ENCODE results near the gene SLC25A11.
"Not testable (repeated sequence)": the region's sequence is repeated elsewhere in the genome, so short reads cannot be mapped to it uniquely, and the experiment has no call there.

Gene SLC25A11

DNA sequence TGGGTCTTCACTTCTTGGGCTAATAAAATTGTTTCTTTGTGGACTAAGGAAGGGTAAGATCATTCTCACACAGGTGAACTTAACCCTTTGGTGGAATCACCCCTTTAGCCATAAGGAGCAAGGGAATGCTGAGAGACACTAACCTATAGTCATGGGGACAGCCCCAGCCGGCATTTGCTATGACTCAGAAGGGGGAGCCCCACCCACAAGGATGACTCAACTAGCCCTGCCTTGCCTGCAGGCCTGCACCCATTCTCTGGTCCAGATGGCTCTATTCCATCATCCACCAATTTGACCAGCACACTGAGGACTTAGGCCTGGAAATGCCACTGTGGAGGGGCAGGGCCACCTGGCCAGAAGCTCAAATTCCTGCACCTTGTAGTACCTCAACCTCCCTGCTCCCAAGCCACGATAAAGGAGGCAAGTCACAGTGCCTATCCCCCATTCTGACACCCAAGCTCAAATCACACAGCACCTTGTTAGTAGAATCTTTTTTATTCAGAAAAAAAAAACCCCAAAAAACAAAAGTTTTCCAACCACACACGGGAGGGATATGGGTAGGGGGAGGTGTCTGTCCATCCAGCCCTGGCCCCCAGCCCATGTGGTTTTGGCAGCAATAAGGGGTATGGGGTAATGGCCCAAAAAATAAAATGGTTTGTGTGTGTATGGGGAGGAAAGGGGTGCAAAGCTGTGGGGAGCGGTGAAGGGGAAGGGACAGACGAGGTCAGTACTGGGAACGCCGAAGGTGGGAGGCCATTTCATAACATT is 5.5 kb upstream of the SLC25A11 start:
- peak; percentile 68 for DNase-seq (ENCODE audit: low read depth)

GRCh38 chr17:4944554-4945175 is 4.8 kb upstream of the SLC25A11 start:
- DNase-seq (ENCODE audit: low read depth) = no peak

GRCh38 chr17:4944163-4944553 is 4.3 kb upstream of the SLC25A11 start:
- no peak for DNase-seq (ENCODE audit: low read depth)

GRCh38 chr17:4942760-4943508 is 3.1 kb upstream of the SLC25A11 start:
- DNase-seq (ENCODE audit: low read depth) = no peak

GRCh38 chr17:4941319-4941610 is 1.4 kb upstream of the SLC25A11 start:
- no peak for DNase-seq (ENCODE audit: low read depth)

DNA sequence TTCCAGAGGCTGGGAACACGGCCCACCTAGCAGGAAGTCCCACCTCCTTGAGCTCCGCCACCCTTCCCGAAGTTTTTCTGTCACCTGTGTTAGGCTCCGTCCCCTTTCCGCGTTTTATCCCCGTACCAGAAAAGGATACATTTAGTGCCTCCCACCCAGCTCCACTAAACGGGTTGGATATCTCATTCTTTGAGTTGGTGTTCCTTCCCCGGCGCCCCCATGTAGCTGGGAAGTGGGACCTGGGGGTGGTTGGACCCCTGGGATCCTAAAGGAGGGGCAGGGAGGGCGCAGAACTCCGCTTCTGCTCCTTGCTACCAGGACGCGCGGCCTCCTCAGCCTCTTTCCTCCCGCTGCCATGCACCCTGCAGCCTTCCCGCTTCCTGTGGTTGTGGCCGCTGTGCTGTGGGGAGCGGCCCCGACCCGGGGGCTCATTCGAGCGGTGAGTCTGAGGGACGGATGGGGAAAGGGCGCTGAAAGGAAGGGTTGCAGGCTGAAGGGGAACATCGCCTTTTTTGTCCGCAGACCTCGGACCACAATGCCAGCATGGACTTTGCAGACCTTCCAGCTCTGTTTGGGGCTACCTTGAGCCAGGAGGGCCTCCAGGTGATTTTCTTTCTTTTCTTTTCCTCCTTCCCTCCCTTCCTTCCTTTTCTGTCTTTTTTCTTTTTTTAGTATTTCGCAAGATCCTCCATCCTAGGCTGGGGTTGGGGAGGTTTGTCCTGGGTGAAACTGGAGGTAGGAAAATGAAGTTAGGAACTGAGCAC is 891 bp upstream of the SLC25A11 start:
- DNase-seq (ENCODE audit: low read depth) = no peak

DNA sequence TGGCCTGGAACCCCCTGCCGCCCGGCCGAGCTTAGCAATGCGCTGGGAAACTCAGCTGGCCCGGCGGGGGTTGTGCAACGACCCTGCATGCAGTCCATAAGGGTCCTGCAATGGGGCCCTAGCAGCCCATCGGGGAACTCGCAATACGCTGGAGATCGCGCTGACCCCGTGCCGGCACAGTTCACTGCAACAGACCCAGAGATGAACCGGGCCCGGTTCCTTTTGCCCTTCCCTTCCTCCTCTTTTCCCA is 375 bp downstream of the SLC25A11 start:
- no peak for DNase-seq (ENCODE audit: low read depth)

DNA sequence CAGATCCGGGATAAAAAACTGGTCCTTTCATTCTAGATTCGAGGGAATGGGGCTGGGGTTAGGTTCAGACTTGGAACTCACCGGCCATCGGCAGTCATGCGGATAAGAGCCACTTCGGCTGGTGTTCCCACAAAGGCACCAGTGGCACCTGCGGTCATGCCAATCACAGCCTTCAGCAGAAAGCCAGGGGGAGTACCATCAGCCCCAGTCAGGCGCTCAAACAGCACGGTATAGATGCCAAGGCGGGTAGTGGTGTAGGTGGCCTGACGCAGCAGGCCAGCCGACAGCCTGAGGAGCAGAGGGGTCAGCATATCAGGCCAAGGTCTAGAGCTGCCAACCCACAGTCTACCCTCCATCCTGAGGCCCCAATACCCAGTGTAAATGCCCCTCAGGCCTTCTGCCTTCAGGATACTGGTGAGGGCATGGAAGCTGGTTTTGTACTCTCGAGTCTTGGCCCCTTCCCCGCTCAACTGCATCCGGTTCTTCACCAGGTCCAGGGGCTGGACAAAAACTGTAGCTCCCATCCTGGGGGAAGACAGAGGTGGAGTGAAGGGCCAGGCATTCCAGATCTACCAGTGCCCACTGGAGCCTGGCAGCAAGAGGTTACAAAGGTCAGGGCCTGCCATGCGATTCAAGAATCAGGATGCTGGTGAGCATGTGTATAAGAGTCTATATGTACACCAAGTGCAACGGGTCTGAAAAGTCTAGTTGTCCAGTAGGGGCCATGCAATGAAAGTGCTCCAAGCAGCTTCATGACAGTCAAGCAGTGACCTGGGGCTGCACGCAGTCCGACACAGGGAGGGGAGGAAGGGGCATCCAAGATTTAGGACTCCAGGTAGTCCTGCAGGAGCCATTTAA is 929 bp downstream of the SLC25A11 start:
- DNase-seq (ENCODE audit: low read depth) = no peak

- DNase-seq (ENCODE audit: low read depth) = no peak
Measured at GRCh38 chr17:4938069-4938491, 1.8 kb downstream of the SLC25A11 start.

DNA sequence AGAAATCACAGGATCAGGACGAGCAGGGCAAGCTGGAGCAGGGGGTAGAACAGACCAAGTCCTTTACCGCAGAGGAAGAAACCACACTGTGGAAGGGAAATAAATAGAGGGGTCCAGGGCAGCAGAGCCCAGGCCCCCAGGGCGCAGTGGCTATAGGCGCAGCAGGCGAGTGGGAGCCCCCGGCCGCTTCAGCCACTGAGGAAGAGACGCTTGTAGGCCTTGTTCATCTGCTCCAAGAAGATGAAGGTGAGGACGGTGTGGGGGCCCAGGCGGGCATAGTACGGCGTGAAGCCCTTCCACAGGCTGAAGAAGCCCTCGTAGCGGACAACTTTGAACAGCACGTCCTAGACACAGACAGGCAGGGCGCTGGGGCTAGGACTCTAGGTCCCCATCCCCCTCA is 2.3 kb downstream of the SLC25A11 start:
- DNase-seq (ENCODE audit: low read depth) = no peak

GRCh38 chr17:4936436-4936835 is 3.4 kb downstream of the SLC25A11 start:
- no peak for DNase-seq (ENCODE audit: low read depth)

DNA sequence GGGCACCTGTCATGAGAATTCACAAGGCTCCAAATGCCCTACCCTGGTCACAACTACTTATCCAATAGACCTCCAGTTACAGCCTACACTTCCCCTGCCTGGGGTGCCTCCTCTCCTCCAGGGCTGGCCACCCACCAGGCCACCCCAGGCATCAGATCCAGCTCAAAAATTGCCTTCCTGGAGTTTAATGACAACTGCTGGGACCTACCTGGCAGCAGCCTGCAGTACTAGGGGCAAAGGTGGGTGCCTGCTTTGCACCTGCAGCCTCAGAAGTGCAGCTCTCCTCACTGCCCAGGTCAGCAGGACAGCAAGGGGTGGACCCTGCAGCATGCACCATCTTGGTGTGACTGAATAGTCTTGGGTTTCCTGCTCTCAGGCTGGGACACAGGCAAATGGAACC is 4.2 kb downstream of the SLC25A11 start:
- no peak for DNase-seq (ENCODE audit: low read depth)

DNA sequence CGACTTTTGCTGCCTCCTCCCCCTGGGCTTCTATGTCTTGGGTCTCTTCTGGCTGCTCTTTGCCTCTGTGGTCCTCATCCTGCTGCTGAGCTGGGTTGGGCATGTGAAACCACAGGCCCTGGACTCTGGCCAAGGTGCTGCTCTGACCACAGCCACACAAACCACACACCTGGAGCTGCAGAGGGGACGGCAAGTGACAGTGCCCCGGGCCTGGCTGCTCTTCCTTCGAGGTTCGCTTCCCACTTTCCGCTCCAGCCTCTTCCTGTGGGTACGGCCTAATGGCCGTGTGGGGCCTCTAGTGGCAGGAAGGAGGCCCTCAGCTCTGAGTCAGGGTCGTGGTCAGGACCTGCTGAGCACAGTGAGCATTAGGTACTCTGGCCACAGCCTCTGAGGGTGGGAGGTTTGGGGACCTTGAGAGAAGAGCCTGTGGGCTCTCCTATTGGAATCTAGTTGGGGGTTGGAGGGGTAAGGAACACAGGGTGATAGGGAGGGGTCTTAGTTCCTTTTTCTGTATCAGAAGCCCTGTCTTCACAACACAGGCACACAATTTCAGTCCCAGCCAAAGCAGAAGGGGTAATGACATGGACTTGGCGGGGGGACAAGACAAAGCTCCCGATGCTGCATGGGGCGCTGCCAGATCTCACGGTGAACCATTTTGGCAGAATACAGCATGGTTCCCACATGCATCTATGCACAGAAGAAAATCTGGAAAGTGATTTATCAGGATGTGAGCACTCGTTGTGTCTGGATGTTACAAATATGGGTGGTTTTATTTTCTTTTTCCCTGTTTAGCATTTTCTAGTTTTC is 5.5 kb downstream of the SLC25A11 start:
- DNase-seq (ENCODE audit: low read depth) = no peak

DNA sequence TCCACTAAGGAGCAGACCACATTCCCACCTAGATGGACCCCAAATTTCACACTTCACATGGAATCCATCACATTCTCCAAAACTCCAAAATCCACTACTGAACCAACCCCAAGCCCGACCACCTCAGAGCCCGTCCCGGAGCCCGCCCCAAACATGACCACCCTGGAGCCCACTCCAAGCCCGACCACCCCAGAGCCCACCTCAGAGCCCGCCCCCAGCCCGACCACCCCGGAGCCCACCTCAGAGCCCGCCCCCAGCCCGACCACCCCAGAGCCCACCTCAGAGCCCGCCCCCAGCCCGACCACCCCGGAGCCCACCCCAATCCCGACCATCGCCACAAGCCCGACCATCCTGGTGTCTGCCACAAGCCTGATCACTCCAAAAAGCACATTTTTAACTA is 6.2 kb downstream of the SLC25A11 start:
- no peak for DNase-seq (ENCODE audit: low read depth)

GRCh38 chr17:4932756-4933155 is 7.1 kb downstream of the SLC25A11 start:
- DNase-seq (ENCODE audit: low read depth) = no peak

DNA sequence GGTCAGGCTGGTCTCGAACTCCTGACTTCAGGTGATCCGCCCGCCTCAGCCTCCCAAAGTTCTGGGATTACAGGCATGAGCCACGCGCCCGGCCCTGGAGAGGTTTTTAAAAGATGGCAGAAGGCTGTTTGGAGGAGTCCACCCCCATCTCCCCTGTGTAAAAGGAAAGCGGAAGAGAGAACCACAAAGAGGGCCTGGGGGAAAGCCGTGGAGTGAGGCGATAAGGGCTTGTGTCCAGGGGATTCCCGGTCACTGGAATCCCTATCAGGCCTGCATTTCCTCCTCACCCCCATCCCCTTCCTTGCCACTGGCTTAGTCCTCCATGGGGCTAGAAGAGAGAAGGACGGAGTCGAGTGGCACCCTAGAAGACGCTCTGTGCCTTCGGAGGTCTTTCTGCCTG is 7.9 kb downstream of the SLC25A11 start, which contains the start of gene GP1BA:
TSS of gene GP1BA (plus strand) at position 315 of the 400 bp plus-strand sequence. CDS start 328 bp downstream, outside the sequence.
- DNase-seq (ENCODE audit: low read depth) = no peak

GRCh38 chr17:4928881-4929280 is 11.0 kb downstream of the SLC25A11 start:
- no peak for DNase-seq (ENCODE audit: low read depth)

DNA sequence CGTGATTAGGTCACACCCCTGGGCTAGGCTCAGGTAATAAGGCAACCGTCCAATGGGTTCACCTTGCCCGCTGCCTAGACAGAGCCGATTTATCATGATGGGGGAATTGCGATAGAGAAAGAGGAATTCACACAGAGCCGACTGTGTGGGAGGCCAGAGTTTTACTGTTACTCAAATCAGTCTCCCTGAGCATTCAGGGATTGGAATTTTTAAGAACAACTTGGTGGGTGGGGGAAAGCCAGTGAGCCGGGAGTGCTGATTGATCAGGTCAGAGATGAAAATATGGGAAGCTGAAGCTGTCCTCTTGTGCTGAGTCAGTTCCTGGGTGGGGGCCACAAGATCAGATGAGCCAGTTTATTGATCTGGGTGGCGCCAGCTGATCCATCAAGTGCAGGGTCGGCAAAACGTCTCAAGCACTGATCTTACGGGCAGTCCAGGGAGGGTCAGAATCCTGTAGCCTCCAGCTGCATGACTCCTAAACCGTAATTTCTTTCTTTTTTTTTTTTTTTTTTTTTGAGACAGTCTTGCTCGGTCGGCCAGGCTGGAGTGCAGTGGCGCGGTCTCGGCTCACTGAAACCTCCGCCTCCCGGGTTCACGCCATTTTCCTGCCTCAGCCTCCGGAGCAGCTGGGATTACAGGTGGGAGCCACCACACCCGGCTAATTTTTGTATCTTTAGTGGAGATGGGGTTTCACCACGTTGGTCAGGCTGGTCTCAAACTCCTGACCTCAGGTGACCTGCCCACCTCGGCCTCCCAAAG is 13.1 kb downstream of the SLC25A11 start:
- not testable (repeated sequence) for DNase-seq (ENCODE audit: low read depth)

DNA sequence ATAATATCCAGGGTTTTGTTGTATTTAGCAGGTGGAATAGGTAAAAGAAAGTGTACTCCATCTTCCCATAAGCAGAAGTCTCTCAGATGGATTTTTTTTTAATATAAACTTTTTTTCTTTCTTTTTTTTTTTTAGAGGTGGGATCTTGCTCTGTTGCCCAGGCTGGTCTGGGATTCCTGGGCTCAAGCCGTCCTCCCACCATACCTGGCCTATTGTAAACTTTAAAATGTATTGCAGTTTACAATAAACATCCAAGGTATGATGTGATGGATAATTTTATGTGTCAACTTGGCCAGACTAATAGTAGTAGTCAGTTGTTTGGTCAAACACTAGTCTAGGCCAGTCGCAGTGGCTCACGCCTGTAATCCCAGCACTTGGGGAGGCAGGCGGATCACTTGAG is 18.5 kb downstream of the SLC25A11 start:
- DNase-seq (ENCODE audit: low read depth) = no peak

- no peak for DNase-seq (ENCODE audit: low read depth)
Measured at GRCh38 chr17:4920351-4921048, 19.3 kb downstream of the SLC25A11 start.

Data from GM04503 (cell line).